HG03565 (cell line): ENCODE data around the gene DENND1A.
"Not testable (repeated sequence)": the region's sequence is repeated elsewhere in the genome, so short reads cannot be mapped to it uniquely, and the experiment has no call there.

Experiments
- ATAC-seq: cut with Tn5 transposase; IDR thresholded peaks from one replicate; pipeline ENCODE4 v1.9.1; 2021; ENCODE audit warnings: mild to moderate bottlenecking, moderate library complexity; ENCODE audit not compliant: unreplicated experiment

The DENND1A gene

GRCh38 chr9:123335193-123335985 is 594.5 kb downstream of the DENND1A start:
- ATAC-seq, result no peak

- no peak for ATAC-seq
Observed at GRCh38 chr9:123334639-123335038, 595.3 kb downstream of the DENND1A start.

GRCh38 chr9:123333058-123333669 is 596.8 kb downstream of the DENND1A start:
- not testable (repeated sequence) for ATAC-seq

GRCh38 chr9:123331346-123332060 is 598.4 kb downstream of the DENND1A start:
- no peak for ATAC-seq
